ENCODE results near the gene MAST1.
"Not testable (repeated sequence)": the region's sequence is repeated elsewhere in the genome, so short reads cannot be mapped to it uniquely, and the experiment has no call there.

Gene MAST1

GRCh38 chr19:12899891-12900518 is 61.7 kb downstream of the MAST1 start:
- DNase-seq, result no peak

GRCh38 chr19:12907166-12907565 is 68.9 kb downstream of the MAST1 start:
- no peak for DNase-seq

- DNase-seq, result no peak
Observed at GRCh38 chr19:12912571-12912970, 74.3 kb downstream of the MAST1 start.

- DNase-seq, result no peak
Observed at GRCh38 chr19:12913011-12913561, 74.8 kb downstream of the MAST1 start.

- DNase-seq, result peak; percentile 64
Observed at GRCh38 chr19:12913851-12914690, 75.8 kb downstream of the MAST1 start.

- DNase-seq, result not testable (repeated sequence)
Observed at GRCh38 chr19:12915860-12916259, 77.5 kb downstream of the MAST1 start.

- DNase-seq, result no peak
Observed at GRCh38 chr19:12918253-12918652, 79.9 kb downstream of the MAST1 start.

GRCh38 chr19:12921047-12921446 is 82.7 kb downstream of the MAST1 start:
- DNase-seq, result no peak

GRCh38 chr19:12922959-12923358 is 84.6 kb downstream of the MAST1 start:
- no peak for DNase-seq
